Measurements from ENCODE around the gene MTCL1.

- TF ChIP-seq CTCF (conservative IDR thresholded peaks at IDR 0.05) (no peak), ZFX (IDR thresholded peaks at IDR 0.05) (no peak)
Observed at GRCh38 chr18:8719192-8719591, 13.8 kb downstream of the MTCL1 start.
